Glomerular visceral epithelial cell (primary cell): ENCODE measurements around the gene PGAP2.
"Not testable (repeated sequence)": the region's sequence is repeated elsewhere in the genome, so short reads cannot be mapped to it uniquely, and the experiment has no call there.

ENCODE experiments used
- DNase-seq: peaks from one replicate; pipeline ENCODE4 v3.0.0-alpha.2; 2016; ENCODE audit errors: extremely low spot score

Gene PGAP2

DNA sequence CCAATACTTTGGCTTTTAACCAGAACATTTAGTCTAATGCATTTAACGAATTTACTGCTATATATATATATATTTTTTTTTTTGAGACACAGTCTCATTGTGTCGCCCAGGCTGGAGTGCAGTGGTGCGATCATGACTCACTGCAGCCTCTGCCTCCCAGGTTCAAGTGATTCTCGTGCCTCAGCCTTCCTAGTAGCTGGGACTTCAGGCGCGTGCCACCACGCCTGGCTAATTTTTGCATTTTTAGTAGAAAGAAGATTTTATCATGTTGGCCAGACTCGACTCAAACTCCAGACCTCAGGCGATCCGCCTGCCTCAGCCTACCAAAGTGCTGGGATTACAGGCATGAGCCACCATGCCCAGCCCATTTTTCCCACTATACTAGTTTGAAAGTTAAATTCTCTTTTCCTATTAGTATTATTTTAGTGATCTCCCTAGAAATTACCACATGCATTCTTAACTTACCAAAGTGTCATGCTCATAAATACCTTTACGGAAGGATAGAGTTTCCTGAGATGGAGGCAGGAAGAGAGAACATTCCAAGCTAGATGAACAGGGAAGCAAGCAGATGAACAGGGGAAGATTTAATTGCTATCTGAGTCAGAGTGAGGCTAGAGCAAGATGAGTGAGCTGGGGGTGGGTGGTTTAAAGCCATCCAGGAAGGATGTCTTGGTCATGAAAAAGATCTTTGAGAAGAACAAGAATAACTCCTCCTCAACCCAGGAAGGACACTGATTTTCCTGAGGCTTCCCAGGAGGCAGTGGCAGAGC lies 4.4 kb upstream of the PGAP2 start:
- peak; percentile 80 for DNase-seq

DNA sequence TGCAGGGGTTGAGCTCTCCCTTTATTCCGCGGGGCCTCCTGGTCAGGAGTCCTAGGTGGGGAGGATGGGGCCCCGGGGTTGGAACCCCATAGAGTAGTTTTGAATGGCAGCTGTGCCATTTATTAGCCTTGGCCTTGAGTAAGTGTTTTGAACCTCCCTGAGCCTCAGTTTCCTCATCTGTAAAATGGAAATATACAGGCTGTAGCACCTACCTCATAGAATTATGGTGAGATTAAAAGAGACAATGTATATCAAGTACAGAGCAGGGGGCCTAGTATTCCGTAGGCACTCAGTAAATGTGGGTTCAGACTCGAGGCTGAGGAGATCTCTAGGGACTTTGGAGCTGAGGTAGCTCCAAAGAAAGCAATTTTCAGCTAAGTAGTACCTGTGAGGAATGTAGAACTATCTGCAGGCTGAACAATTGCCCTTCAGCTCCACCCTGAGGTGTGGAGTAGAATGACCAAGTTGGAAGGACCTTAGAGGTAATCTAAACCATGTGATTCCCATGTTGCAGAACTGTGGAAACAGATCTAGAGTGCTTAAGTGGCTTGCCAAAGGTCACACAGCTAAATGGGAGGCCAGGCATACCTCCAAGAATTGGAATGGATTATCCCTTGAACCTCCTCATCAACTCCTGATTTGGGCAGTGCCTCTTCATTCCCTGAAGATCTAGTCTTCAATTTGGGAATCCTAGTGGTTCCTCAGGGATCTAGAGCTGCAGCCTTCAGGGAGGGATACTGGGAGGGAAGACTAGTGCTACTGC lies 682 bp downstream of the PGAP2 start:
- peak; percentile 68 for DNase-seq

GRCh38 chr11:3809624-3809928 lies 1.2 kb downstream of the PGAP2 start:
- DNase-seq, result no peak

DNA sequence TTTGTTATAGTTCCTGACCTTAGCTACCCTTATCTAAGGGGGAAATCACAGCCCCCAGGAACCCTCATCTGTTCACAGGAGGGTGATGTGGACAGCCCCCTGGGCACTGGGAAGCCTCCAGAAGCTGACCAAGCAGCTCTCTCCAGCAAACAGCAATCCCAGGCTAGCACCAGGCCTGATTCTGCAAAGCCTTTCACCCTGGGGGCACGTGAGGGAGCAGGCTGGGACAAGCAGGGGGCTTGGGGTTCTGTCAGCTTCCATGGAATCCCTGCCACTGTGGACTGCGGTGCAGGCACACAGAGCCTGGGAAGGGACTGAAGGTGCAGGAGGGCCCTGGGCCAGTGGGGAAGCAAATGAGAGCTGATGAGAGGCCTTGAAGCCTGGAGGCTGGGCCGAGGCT lies 2.1 kb downstream of the PGAP2 start:
- no peak for DNase-seq

DNA sequence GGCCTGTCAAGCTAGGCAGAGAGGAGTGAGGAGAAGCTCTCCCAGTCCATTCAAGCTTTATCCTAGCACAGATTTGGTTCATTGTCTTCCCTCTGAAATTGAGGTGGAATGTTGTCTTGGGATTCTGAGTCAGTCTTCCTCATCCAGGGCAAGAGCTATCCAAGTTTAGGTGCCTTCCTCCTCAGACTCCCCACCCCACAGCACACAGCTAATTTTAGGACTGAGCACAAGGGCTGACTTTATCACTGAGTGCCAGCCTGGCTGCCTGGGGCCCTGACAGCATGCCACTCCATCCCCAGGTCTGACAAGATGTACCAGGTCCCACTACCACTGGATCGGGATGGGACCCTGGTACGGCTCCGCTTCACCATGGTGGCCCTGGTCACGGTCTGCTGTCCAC lies 2.6 kb downstream of the PGAP2 start:
- DNase-seq, result no peak

DNA sequence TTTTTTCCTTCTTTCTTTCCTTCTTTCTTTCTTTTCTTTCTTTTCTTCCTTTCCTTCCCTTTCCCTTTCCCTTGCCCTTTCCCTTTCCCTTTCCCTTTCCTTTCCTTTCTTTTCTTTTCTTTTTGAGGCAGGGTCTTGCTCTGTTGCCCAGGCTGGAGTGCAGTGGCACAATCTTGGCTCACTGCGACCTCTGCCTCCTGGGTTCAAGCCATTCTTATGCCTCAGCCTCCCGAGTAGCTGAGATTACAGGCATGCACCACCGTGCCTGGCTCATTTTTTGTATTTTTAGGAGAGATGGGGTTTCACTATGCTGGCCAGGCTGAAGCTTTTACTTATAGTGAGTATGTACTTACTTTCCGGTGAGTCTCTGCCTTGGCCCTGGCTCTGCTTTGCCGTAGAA lies 6.5 kb downstream of the PGAP2 start:
- not testable (repeated sequence) for DNase-seq

DNA sequence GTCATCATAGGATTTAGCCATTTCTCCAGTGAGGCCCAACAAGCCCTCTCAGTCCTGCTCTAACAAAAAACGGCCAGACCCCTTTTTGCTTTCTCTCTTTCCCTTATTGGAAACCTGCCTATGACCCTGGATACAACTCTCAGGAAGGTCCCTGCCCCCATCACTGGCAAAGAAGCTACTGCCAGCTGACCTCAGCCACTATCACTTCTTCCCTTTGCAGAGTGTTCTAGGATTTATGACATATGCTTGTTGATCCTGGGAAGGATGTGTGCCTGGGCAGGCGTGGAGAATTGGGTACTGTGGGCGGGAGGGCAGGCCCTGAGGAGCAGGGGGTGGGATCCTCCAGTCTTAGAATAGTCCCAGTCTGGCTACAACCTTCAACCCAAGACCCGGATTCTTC lies 7.5 kb downstream of the PGAP2 start:
- DNase-seq, result no peak

- no peak for DNase-seq
Measured at GRCh38 chr11:3816673-3817072, 8.3 kb downstream of the PGAP2 start.

DNA sequence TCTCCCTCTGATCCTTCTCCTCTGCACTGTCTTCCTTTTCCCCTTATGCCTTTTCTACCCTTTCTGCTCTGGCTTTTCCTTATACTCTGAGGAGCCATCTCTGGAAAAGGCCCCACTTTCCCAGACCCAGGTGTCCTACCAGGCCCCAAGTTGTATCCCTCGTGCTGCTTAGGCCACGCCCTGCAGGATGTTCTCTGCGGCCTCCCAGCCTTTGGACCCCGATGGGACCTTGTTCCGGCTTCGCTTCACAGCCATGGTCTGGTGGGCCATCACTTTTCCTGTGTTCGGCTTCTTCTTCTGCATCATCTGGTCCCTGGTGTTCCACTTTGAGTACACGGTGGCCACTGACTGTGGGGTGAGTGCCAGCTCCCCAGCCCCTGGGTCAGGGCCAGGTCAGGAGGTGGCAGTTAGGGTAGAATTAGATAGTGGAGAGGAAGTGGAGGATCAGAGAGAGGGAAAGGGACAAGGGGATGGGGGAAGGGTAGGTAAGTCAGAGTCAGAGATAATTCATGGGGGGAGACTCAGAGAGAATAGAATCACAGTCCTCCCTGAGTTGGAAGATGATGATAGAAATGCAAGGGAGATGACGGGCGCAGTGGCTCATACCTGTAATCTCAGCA lies 8.9 kb downstream of the PGAP2 start:
- no peak for DNase-seq

- no peak for DNase-seq
Measured at GRCh38 chr11:3820971-3821370, 12.6 kb downstream of the PGAP2 start.

- DNase-seq, result no peak
Measured at GRCh38 chr11:3822312-3822711, 14.0 kb downstream of the PGAP2 start.

DNA sequence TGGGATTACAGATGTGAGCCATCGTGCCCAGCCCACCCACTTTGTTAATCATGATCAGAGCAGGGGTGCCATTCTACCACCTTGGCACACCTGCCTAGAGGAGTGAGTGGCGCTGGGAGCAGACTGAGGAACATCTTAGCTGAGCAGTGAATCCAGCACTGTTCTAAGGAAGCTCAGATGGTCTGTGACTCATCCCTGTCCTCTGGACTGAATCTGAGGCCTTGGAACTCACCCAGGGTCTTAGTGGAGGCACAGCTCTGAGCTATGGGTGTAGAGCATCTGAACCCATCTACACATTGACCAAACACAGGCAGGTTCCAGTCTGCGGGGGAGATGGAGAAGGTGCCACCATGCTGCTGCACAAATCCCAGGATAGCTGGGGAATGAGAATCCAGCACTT lies 14.9 kb downstream of the PGAP2 start:
- DNase-seq, result peak; percentile 69

DNA sequence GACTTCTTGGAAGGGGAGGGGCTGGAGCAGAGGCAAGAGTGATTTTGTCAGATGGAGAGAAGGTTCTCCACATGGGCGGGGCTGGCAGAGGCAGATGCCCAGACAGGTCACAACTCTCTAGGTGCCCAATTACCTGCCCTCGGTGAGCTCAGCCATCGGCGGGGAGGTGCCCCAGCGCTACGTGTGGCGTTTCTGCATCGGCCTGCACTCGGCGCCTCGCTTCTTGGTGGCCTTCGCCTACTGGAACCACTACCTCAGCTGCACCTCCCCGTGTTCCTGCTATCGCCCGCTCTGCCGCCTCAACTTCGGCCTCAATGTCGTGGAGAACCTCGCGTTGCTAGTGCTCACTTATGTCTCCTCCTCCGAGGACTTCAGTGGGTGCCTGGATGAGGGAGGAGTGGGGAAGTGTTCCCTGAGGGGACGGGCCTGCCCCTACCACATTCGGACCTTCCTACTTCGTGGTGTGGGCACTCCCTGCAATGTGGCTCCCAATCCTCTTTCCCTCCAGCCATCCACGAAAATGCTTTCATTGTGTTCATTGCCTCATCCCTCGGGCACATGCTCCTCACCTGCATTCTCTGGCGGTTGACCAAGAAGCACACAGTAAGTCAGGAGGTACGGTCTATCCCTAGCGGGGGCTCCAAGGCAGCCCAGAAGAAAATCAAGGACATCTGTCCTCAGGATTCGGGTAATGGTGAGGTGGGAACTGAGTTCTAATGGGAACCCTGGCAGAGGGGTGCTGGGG lies 15.6 kb downstream of the PGAP2 start:
- no peak for DNase-seq

DNA sequence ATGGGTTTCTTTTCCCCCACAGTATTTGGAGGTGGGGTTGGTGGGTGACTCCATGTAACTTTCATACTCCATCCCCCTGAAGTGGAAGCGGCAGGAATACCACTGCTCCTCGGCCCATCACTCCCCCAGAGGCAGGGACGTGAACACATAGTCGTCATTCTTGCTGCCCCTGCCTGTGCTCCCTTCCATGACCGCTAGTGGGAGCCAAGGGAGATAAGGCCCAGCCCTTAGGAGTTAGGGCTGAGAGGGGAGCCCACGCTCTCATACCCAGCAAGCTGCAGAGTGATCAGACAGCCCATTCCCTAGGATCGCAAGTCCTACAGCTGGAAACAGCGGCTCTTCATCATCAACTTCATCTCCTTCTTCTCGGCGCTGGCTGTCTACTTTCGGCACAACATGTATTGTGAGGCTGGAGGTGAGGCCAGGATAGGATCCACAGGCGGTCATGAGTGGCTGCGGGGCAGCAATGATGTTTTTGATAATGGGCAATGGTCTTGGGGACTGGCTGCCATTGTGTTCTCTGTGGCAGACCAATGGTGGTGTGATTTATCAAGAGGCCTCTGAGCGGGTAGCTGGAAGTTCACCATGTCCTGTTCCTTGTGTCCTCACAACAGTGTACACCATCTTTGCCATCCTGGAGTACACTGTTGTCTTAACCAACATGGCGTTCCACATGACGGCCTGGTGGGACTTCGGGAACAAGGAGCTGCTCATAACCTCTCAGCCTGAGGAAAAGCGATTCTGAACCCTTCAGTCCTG lies 16.5 kb downstream of the PGAP2 start:
- no peak for DNase-seq

GRCh38 chr11:3825473-3826154 lies 17.3 kb downstream of the PGAP2 start:
- DNase-seq, result no peak

DNA sequence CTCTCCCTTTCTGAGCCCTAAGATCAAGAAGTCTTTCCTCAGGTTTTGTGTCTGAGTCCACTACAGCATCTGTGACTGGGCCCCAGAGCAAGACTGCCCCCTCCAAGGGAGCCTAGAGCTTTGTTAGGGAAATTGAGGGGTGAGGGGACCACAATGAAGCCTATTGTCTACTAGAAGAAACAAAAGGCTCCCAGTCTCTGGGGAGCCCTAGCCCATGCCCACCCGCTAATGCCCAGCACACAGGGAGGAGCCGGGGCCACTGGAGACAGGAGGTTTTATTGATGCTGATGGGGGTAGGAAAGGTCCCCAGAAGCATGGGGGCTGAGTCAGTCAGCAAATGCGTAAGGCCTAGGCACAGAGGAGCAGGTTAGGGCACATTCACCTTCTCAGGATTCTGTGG lies 18.4 kb downstream of the PGAP2 start:
- DNase-seq, result no peak

DNA sequence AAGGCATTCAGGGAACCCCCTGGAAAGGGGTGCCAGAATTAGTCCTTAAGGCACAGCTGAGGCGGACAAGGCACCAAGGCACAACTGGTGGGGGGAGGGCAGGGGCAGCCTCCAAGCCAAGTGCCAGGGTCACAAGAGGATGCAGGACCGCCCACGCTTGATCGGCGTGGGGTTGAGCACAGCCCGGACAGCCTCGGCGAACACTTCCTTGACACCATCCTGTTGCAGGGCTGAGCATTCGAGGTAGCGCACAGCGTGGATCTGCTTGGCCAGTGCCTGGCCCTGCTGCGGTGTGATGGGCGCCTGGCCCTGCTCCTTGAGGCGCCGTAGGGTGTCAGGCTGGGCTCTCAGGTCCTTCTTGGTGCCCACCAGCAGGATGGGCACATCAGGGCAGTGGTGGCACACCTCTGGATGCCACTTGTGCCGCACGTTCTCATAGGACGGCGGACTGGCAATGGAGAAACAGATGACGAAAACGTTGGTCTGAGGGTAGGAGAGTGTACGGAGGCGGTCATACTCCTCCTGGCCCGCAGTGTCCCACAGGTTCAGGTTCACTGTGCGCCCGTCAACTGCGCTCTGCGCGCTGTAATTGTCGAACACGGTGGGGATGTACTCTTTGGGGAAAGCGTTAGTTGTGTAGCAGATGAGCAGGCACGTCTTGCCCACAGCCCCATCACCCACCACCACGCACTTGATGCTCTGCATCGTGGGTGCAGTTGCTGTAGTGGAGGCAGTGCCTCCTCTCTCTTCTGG lies 19.2 kb downstream of the PGAP2 start:
- DNase-seq, result no peak

GRCh38 chr11:3830088-3830487 lies 21.7 kb downstream of the PGAP2 start:
- DNase-seq, result no peak

GRCh38 chr11:3830730-3831129 lies 22.4 kb downstream of the PGAP2 start:
- no peak for DNase-seq
